ENCODE results near the gene SOD3.
A peak's percentile ranks its signal among the peaks of the same experiment; 100 is the strongest.

The SOD3 gene

DNA sequence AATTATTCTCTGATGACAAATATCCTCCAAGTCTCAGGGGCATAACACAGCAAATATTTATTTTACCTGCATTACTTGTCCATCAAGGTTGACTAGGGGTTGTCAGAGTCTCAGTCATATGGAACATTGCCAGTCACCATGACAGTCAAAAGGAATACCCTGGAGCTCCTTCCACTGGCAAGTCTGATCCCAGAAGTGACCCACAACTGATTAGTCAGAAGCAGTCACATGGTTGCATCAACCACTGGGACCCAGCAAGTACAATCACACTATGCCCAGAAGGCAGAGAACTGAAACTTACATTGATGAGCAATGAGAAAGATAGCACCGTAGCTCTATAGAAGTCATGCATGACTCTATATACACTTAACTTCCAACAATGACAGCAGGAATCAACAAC is 41.9 kb upstream of the SOD3 start:
- no peak overlapping the region for H3K4me3 ChIP-seq (replicated peaks; ENCODE audit: low read depth, low read length)
- TF ChIP-seq, protein P1, sequence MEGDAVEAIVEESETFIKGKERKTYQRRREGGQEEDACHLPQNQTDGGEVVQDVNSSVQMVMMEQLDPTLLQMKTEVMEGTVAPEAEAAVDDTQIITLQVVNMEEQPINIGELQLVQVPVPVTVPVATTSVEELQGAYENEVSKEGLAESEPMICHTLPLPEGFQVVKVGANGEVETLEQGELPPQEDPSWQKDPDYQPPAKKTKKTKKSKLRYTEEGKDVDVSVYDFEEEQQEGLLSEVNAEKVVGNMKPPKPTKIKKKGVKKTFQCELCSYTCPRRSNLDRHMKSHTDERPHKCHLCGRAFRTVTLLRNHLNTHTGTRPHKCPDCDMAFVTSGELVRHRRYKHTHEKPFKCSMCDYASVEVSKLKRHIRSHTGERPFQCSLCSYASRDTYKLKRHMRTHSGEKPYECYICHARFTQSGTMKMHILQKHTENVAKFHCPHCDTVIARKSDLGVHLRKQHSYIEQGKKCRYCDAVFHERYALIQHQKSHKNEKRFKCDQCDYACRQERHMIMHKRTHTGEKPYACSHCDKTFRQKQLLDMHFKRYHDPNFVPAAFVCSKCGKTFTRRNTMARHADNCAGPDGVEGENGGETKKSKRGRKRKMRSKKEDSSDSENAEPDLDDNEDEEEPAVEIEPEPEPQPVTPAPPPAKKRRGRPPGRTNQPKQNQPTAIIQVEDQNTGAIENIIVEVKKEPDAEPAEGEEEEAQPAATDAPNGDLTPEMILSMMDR (IDR thresholded peaks at IDR 0.05; ENCODE audit: low read length, missing control alignments), result no peak
- no peak for DNase-seq (ENCODE audit: low read depth)

DNA sequence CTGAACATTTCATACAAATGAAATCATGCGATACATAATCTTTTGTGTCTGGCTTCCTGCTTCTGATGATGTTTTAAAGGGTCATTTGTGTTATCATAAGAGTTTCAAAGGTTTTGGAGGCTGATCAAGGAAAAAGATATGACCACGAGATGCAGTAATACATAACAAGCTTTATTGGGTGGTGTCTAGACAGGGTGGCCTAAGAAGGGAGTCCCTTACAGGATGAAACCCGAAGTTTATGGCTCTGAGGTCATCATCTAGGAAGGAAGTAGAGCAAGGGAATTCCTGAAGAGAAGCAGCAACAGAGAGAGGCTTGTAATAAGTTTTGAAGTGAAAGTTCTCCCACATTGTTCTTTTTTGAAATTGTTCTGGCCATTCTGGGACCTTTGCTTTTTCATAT is 40.8 kb upstream of the SOD3 start:
- TF ChIP-seq, protein P1 (IDR thresholded peaks at IDR 0.05; ENCODE audit: low read length, missing control alignments), result no peak
- no peak overlapping the region for H3K4me3 ChIP-seq (replicated peaks; ENCODE audit: low read depth, low read length)
- no peak for DNase-seq (ENCODE audit: low read depth)

DNA sequence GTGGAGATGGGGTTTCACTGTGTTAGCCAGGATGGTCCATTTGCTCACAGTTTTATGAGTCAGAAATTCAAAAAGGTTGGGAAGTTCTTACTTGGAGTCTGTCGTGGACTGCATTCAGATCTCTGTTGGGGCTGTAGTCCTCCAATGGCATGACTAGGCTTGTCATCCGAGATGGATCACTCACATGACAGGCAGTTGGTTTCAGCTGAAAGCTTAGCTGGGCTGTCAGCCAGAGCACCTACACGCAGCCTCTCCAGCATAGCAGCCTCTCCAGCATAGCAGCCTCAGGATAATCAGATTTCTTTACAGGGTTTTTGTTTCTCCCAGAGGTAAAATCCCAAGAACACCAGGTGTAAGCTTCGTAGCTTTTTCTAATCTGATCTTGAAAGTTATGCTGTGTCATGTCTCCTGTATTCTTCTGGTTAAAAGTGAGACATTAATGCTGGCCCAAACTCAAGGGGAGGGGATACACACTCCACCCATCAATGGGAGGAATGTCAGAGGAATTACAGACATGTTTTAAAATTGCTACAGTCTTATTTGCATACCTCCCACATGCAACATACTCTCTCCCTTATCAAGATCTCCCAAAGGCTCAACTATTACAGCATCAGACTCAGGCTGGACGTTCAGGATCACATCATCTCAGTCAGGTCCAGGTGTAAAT is 31.6 kb upstream of the SOD3 start:
- TF ChIP-seq, protein P1 (IDR thresholded peaks at IDR 0.05; ENCODE audit: low read length, missing control alignments), result no peak
- peak; percentile 53 for DNase-seq (ENCODE audit: low read depth)
- H3K4me3 ChIP-seq (replicated peaks; ENCODE audit: low read depth, low read length), result no peak overlapping the region

DNA sequence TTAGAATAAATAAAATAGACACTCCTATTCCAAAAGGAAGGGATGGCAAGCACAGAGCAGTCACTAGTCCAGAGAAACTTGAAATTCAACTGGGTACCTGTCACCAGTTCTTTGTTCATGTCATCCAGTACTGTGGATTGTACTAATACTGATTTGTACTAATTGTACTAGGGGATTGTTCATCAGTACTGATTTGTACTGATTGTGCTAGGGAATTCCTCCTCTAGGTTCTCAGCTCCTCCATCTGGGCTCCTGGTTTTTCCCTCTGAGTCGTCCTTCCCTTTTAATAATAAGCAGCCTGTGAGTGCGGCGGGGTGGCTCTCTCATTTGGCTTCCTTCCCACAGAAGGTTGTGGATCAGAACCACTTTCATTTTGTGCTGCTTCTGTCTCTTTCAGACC is 31.0 kb upstream of the SOD3 start:
- H3K4me3 ChIP-seq (replicated peaks; ENCODE audit: low read depth, low read length), result no peak overlapping the region
- DNase-seq (ENCODE audit: low read depth), result no peak
- TF ChIP-seq, protein P1 (IDR thresholded peaks at IDR 0.05; ENCODE audit: low read length, missing control alignments), result no peak

DNA sequence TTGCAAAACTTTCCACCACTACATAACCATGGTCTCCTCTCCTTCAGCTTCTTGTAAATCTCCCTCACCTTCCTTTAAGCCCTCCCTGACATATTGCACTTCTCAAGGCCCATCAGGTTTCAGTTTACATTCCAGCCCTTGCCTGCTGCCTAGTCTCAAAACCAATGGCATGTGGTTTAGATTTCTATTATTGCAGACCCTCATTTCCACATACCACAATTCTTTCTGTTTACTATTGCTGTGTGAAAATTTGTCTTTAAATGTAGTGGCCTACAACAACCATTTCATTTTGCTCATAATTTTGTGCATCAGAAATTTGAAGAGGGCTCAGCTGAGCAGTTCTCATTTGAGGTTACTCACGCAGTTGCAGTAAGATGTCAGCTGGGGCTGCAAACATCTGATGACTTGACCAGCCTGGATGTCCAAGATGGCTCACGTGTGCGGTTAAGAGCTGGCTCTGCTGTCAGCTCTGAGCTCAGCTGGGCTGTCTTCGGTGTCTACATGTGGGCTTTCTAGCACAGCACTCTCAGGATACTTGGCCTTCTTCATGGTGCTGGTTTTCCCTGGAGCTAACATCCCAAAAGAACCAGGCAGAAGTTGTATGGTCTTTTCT is 29.9 kb upstream of the SOD3 start:
- TF ChIP-seq, protein P1 (IDR thresholded peaks at IDR 0.05; ENCODE audit: low read length, missing control alignments), result no peak
- DNase-seq (ENCODE audit: low read depth), result no peak
- H3K4me3 ChIP-seq (replicated peaks; ENCODE audit: low read depth, low read length), result no peak overlapping the region

- no peak for DNase-seq (ENCODE audit: low read depth)
- TF ChIP-seq, protein P1 (IDR thresholded peaks at IDR 0.05; ENCODE audit: low read length, missing control alignments), result no peak
- H3K4me3 ChIP-seq (replicated peaks; ENCODE audit: low read depth, low read length), result no peak overlapping the region
Observed at GRCh38 chr4:24768006-24768405, 27.4 kb upstream of the SOD3 start.

DNA sequence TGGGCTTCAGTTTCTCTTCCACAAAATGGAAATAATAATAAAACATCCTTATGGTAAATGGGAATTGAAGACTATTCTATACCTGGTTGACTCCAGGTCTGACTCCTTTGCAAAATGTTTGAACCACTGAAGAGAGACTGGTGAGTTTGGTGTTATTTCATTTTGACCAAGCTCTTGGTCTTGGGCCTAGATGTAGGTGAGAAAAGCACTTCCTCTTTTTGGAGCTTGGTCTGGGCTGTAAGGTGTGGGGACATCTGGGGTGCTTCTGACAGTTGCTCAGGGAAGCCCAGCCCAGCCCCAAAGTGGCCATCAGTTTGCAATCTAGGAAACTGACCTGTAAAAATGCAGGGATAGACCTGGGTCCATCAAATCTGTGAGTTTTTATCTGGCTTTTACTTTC is 26.8 kb upstream of the SOD3 start:
- no peak for DNase-seq (ENCODE audit: low read depth)
- TF ChIP-seq, protein P1 (IDR thresholded peaks at IDR 0.05; ENCODE audit: low read length, missing control alignments), result no peak

More for the DNA sequence above, 26.8 kb upstream of the SOD3 start:
- H3K4me3 ChIP-seq (replicated peaks; ENCODE audit: low read depth, low read length), result no peak overlapping the region

All from fibroblast of pulmonary artery (primary cell).